ENCODE results near the gene SLC39A13. TPM values are rescaled to one million over a fixed set of nuclear protein-coding genes. Genes with fewer than 3 reads are reported as not detected.

SLC39A13 gene
- total and polyA plus RNA-seq, 2 of the 13 experiments (the other 11 are each of a cell fraction or from before 2014, with no cell fraction given): 15.3 to 30.5 TPM

- TF ChIP-seq ZBTB34 (CRISPR knock-in tag; IDR thresholded peaks at IDR 0.05) (0 out of 2 replicates have a peak, but pooled peaks have one; percentile 31), ZZZ3 (CRISPR knock-in tag; IDR thresholded peaks at IDR 0.05; ENCODE audit: borderline replicate concordance) (no peak), ZNF18 (CRISPR knock-in tag; IDR thresholded peaks at IDR 0.05; ENCODE audit: insufficient replicate concordance) (no peak), BCL6 (CRISPR knock-in tag; IDR thresholded peaks at IDR 0.05) (0 out of 2 replicates have a peak, but pooled peaks have one; percentile 19), RXRA (CRISPR knock-in tag; IDR thresholded peaks at IDR 0.05) (no peak; the same call in 1 of the 2 replicates), ZNF276 (CRISPR knock-in tag; IDR thresholded peaks at IDR 0.05; ENCODE audit: low read depth) (no peak), SRSF4 (IDR thresholded peaks at IDR 0.05; ENCODE audit: low read depth, low read length, poor library complexity, severe bottlenecking) (no peak), FOXA3 (CRISPR knock-in tag; IDR thresholded peaks at IDR 0.05) (peak; percentile 55; the same call in 1 of the 2 replicates), ZNF20 (CRISPR knock-in tag; IDR thresholded peaks at IDR 0.05) (no peak), MTF1 (CRISPR knock-in tag; IDR thresholded peaks at IDR 0.05) (no peak), GATAD2A (CRISPR knock-in tag; IDR thresholded peaks at IDR 0.05) (peak; percentile 40; the same call in 1 of the 2 replicates), ZSCAN29 (CRISPR knock-in tag; conservative IDR thresholded peaks at IDR 0.05) (0 out of 2 replicates have a peak, but pooled peaks have one; percentile 57), CERS6 (CRISPR knock-in tag; IDR thresholded peaks at IDR 0.05) (no peak), ZBTB38 (CRISPR knock-in tag; IDR thresholded peaks at IDR 0.05) (peak; percentile 45; the same call in 1 of the 2 replicates)
- TF ChIP-seq, protein P1, sequence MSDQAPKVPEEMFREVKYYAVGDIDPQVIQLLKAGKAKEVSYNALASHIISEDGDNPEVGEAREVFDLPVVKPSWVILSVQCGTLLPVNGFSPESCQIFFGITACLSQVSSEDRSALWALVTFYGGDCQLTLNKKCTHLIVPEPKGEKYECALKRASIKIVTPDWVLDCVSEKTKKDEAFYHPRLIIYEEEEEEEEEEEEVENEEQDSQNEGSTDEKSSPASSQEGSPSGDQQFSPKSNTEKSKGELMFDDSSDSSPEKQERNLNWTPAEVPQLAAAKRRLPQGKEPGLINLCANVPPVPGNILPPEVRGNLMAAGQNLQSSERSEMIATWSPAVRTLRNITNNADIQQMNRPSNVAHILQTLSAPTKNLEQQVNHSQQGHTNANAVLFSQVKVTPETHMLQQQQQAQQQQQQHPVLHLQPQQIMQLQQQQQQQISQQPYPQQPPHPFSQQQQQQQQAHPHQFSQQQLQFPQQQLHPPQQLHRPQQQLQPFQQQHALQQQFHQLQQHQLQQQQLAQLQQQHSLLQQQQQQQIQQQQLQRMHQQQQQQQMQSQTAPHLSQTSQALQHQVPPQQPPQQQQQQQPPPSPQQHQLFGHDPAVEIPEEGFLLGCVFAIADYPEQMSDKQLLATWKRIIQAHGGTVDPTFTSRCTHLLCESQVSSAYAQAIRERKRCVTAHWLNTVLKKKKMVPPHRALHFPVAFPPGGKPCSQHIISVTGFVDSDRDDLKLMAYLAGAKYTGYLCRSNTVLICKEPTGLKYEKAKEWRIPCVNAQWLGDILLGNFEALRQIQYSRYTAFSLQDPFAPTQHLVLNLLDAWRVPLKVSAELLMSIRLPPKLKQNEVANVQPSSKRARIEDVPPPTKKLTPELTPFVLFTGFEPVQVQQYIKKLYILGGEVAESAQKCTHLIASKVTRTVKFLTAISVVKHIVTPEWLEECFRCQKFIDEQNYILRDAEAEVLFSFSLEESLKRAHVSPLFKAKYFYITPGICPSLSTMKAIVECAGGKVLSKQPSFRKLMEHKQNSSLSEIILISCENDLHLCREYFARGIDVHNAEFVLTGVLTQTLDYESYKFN (CRISPR knock-in tag; conservative IDR thresholded peaks at IDR 0.05): peak; percentile 84
These were observed 23.1 kb downstream of the SLC39A13 start (continued) for GRCh38 chr11:47431356-47432083.
